A549 (cell line): ENCODE results near the gene COL8A2. TPM values are rescaled to one million over a fixed set of nuclear protein-coding genes. Genes with fewer than 3 reads are reported as not detected.

Source experiments
- ATAC-seq, 2 experiments: fragments of 200-7000 bp in 1 of 2; fragments of >200 bp in 1 of 2; cut with Nextera tagmentation in 1 of 2; cut with Tn5 transposase in 1 of 2; 3 replicates each; pipeline versions ENCODE4 v1.8.0 to v1.9.1; 2018 to 2020; ENCODE audit warnings: mild to moderate bottlenecking in 1 of 2, moderate library complexity in 1 of 2
- CTCF ChIA-PET: fragments of 300-600 bp; sonication (Branson Sonifier 250); formaldehyde crosslinking; extraction: SDS; loops from one replicate; lab custom pipeline; 2021; ENCODE audit warnings: antibody characterized with exemption, inconsistent platforms; lab: Yijun Ruan, JAX
- POLR2A ChIA-PET: fragments of 350-600 bp; formaldehyde crosslinking; extraction: SDS; loops from one replicate; lab custom pipeline; 2021; ENCODE audit warnings: antibody characterized with exemption, inconsistent platforms; lab: Yijun Ruan, JAX
- DNase-seq, 2 experiments: peaks; one replicate each; pipeline versions ENCODE4 v3.0.0 to v3.0.0-alpha.2; 2011 to 2016; ENCODE audit warnings: low read depth in 1 of 2, low spot score in 1 of 2
- FAIRE-seq: peaks from 2 replicates; lab custom pipeline; 2011; peaks lifted over from hg19 to GRCh38; lab: Jason Lieb, UNC
- H3K27ac ChIP-seq, 2 experiments: fragments of >200 bp; sonication (Bioruptor Twin); formaldehyde crosslinking; 3 replicates each; pipeline ENCODE4 v1.5.1; 2016 to 2017
- H3K4me1 ChIP-seq: fragments of >200 bp; sonication (Bioruptor Twin); formaldehyde crosslinking; 3 replicates; pipeline ENCODE4 v1.6.1; 2016
- H3K4me2 ChIP-seq: fragments of >200 bp; sonication (Bioruptor Twin); formaldehyde crosslinking; 3 replicates; pipeline ENCODE4 v1.6.1; 2016
- H3K4me3 ChIP-seq: fragments of >200 bp; sonication (Bioruptor Twin); formaldehyde crosslinking; 3 replicates; pipeline ENCODE4 v1.5.1; 2016
- H3K9me3 ChIP-seq: fragments of >200 bp; sonication (Bioruptor Twin); formaldehyde crosslinking; 3 replicates; pipeline ENCODE4 v1.6.1; 2016
- CBX8 ChIP-seq: fragments of 200-600 bp; sonication (generic); IDR thresholded peaks from 2 replicates; pipeline ENCODE4 v1.6.1; 2016
- EHMT2 ChIP-seq: fragments of 200-600 bp; sonication (generic); IDR thresholded peaks from 2 replicates; pipeline ENCODE4 v1.6.1; 2016; ENCODE audit warnings: antibody characterized with exemption, low read depth, mild to moderate bottlenecking, moderate library complexity
- ESRRA ChIP-seq: fragments of 150-350 bp; IDR thresholded peaks from 2 replicates; pipeline ENCODE4 v1.6.1; 2014; ENCODE audit warnings: mild to moderate bottlenecking, low read length, borderline replicate concordance
- FOSL2 ChIP-seq, 2 experiments: fragments of 450-650 bp in 1 of 2; fragments of >200 bp in 1 of 2; sonication (Bioruptor Twin) in 1 of 2; formaldehyde crosslinking; IDR thresholded peaks; 2 replicates each; pipeline versions ENCODE4 v1.5.0 to v1.6.1; 2016 to 2020; ENCODE audit warnings: mild to moderate bottlenecking in 1 of 2, moderate library complexity in 1 of 2
- FOXS1 ChIP-seq: fragments of 250-450 bp; sonication (Bioruptor Pico); IDR thresholded peaks from 2 replicates; pipeline ENCODE4 v1.5.0; 2020; ENCODE audit warnings: mild to moderate bottlenecking, moderate library complexity
- GATA3 ChIP-seq: IDR thresholded peaks from 2 replicates; pipeline ENCODE4 v1.6.1; 2012; ENCODE audit warnings: borderline replicate concordance
- HOXB13 ChIP-seq: fragments of 250-450 bp; sonication (Bioruptor Pico); IDR thresholded peaks from 2 replicates; pipeline ENCODE4 v1.5.0; 2020; ENCODE audit warnings: low read depth, mild to moderate bottlenecking, moderate library complexity
- JUNB ChIP-seq: fragments of >200 bp; sonication (Bioruptor Twin); formaldehyde crosslinking; IDR thresholded peaks from 2 replicates; pipeline ENCODE4 v1.6.1; 2016
- MAFK ChIP-seq: fragments of 450-650 bp; IDR thresholded peaks from 2 replicates; pipeline ENCODE4 v1.6.1; 2014; ENCODE audit not compliant: partially characterized antibody
- NFE2L2 ChIP-seq: fragments of 150-350 bp; conservative IDR thresholded peaks from 2 replicates; pipeline ENCODE4 v1.6.1; 2014; ENCODE audit warnings: low read length
- NPAS2 ChIP-seq: fragments of 250-450 bp; sonication (Bioruptor Pico); IDR thresholded peaks from 2 replicates; pipeline ENCODE4 v1.8.0; 2022; ENCODE audit warnings: mild to moderate bottlenecking, moderate library complexity, borderline replicate concordance
- POLR2AphosphoS2 ChIP-seq: conservative IDR thresholded peaks from 2 replicates; pipeline ENCODE4 v1.6.1; 2012; ENCODE audit warnings: low read length, improper control_type of control experiment, inconsistent platforms
- SREBF2 ChIP-seq: fragments of 450-650 bp; IDR thresholded peaks from 2 replicates; pipeline ENCODE4 v1.6.1; 2014; ENCODE audit warnings: mild to moderate bottlenecking, moderate library complexity
- ZSCAN20 ChIP-seq: fragments of 250-450 bp; sonication (Bioruptor Pico); IDR thresholded peaks from 2 replicates; pipeline ENCODE4 v1.8.0; 2022; ENCODE audit warnings: mild to moderate bottlenecking, moderate library complexity
- WGBS: methylation state at CpG from one replicate; pipeline ENCODE4 v1.1.6; 2017; ENCODE audit errors: missing lambda C conversion rate; 5-methylcytosine and 5-hydroxymethylcytosine counted together
- polyA plus RNA-seq, 4 experiments: library from polyadenylated mRNA; depleted of rRNA in 3 of 4; stranded (reverse); fragments of >200 nt; fragmentation: RNase III in 1 of 4; extraction: RNeasy Plus Mini Kit Qiagen cat#74134 plus additional on column Dnase treatment in 1 of 4; gene quantifications; 2 replicates in 3 of 4; 3 replicates in 1 of 4; pipeline ENCODE4 v1.2.3, GENCODE V29; 2011 to 2017
- TF ChIP-seq, protein P1 (sequence below): IDR thresholded peaks from 2 replicates; pipeline ENCODE4 v1.6.1; 2012
- TF ChIP-seq, protein P2 (sequence below): fragments of >200 bp; sonication (Bioruptor Twin); formaldehyde crosslinking; IDR thresholded peaks from 3 replicates; pipeline ENCODE4 v1.6.1; 2016
- TF ChIP-seq, protein P3 (sequence below): fragments of 150-350 bp; IDR thresholded peaks from 2 replicates; pipeline ENCODE4 v1.6.1; 2014; ENCODE audit warnings: low read depth, mild to moderate bottlenecking, low read length
- TF ChIP-seq, protein P4 (sequence below): fragments of 250-450 bp; sonication (Bioruptor Pico); IDR thresholded peaks from 2 replicates; pipeline ENCODE4 v1.5.0; 2021; ENCODE audit warnings: mild to moderate bottlenecking, moderate library complexity, borderline replicate concordance

The COL8A2 gene
- polyA plus RNA-seq, 2 of the 4 experiments (the other 2 are of a cell fraction), result 0.05 to 0.12 TPM

DNA sequence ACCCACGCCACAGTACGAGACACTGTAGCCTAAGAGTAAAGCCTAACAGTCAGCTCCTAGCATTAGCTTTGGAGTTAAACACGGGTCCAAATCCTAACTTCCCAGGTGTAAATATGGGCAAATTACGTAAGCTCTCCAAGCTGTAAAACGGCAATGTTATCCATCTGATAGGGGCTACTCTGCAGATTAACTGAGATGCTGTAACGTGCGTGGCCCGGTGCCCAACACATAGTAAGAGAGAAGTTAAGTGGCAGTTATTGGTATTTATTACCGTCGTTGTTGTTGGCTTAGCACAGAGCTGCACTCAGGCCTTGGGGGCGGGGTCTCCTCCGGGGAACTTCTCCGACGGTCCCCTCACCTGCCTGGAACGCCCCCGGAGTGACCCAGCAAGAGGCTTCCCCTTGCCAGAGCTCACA is 23.8 kb upstream of the COL8A2 start:
- ATAC-seq (peak; percentile 0 to 3; a peak in 3 of 6 replicates), DNase-seq (no peak), FAIRE-seq (no peak)
- Histone ChIP-seq H3K4me2 (peak overlapping the region; percentile 93), H3K9me3 (no peaks in the 10 kb centered on the region), H3K4me3 (peak overlapping the region; percentile 59), H3K27ac (peak overlapping the region; percentile 76 to 97), H3K4me1 (peaks cover 31% of the 10 kb centered on the region)
- 2% methylated on average over 15 of the region's 16 CpGs for WGBS
- ChIA-PET POLR2A (interaction anchor here (0.5 to 3.4 kb wide), 11 partner anchors 12 to 315 kb away, joined by 3 to 23 read pairs (median 5); partner anchors contain the start of genes LSM10, MRPS15 and THRAP3), CTCF (interaction anchor here (1.0 to 5.2 kb wide), 48 partner anchors 11 to 301 kb away, joined by 3 to 114 read pairs (median 6); partner anchors contain the start of genes EVA1B, OSCP1 and THRAP3)
- TF ChIP-seq ZSCAN20 (CRISPR knock-in tag), result no peak
- TF ChIP-seq POLR2AphosphoS2, result no peak
- TF ChIP-seq JUNB, result no peak
- TF ChIP-seq SREBF2, result no peak
- TF ChIP-seq, protein P1, sequence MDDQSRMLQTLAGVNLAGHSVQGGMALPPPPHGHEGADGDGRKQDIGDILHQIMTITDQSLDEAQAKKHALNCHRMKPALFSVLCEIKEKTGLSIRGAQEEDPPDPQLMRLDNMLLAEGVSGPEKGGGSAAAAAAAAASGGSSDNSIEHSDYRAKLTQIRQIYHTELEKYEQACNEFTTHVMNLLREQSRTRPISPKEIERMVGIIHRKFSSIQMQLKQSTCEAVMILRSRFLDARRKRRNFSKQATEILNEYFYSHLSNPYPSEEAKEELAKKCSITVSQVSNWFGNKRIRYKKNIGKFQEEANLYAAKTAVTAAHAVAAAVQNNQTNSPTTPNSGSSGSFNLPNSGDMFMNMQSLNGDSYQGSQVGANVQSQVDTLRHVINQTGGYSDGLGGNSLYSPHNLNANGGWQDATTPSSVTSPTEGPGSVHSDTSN, result no peak
- no peak for TF ChIP-seq FOSL2 (IDR thresholded peaks at IDR 0.05)
- TF ChIP-seq FOSL2 (CRISPR knock-in tag; IDR thresholded peaks at IDR 0.05), result no peak
- no peak for TF ChIP-seq CBX8
- no peak for TF ChIP-seq NPAS2 (CRISPR knock-in tag)
- TF ChIP-seq ESRRA, result no peak
- TF ChIP-seq NFE2L2, result no peak
- TF ChIP-seq, protein P2, sequence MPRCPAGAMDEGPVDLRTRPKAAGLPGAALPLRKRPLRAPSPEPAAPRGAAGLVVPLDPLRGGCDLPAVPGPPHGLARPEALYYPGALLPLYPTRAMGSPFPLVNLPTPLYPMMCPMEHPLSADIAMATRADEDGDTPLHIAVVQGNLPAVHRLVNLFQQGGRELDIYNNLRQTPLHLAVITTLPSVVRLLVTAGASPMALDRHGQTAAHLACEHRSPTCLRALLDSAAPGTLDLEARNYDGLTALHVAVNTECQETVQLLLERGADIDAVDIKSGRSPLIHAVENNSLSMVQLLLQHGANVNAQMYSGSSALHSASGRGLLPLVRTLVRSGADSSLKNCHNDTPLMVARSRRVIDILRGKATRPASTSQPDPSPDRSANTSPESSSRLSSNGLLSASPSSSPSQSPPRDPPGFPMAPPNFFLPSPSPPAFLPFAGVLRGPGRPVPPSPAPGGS, result no peak
- TF ChIP-seq HOXB13 (CRISPR knock-in tag), result no peak
- TF ChIP-seq GATA3, result no peak
- TF ChIP-seq, protein P3, sequence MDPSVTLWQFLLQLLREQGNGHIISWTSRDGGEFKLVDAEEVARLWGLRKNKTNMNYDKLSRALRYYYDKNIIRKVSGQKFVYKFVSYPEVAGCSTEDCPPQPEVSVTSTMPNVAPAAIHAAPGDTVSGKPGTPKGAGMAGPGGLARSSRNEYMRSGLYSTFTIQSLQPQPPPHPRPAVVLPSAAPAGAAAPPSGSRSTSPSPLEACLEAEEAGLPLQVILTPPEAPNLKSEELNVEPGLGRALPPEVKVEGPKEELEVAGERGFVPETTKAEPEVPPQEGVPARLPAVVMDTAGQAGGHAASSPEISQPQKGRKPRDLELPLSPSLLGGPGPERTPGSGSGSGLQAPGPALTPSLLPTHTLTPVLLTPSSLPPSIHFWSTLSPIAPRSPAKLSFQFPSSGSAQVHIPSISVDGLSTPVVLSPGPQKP, result no peak
- no peak for TF ChIP-seq MAFK

DNA sequence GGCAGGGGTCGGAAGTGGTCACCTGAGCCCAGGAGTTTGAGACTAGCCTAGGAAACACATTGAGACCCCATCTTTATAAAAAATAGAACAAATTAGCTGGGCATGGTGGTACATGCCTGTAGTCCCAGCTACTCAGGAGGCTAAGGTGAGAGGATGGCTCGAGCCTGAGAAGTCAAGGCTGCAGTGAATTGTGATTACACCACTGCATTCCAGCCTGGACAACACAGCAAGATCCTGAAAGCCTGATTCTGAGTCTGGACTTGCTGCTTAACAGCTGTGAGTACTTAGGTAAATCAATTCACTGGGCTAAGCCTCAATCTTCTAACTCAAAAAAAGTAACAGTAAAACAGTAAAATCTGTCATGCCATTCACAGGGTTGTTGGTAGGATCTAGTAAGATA is 19.4 kb upstream of the COL8A2 start:
- H3K4me2 ChIP-seq, result no peak overlapping the region
- no peak overlapping the region for H3K27ac ChIP-seq
- ChIA-PET POLR2A (interaction anchor here (0.7 kb wide), 1 partner anchor 204 kb away, joined by 4 read pairs; no protein-coding TSS in a partner anchor), CTCF (interaction anchor here (0.6 to 3.4 kb wide), 4 partner anchors 10 to 1477 kb away, joined by 3 to 20 read pairs (median 8); no protein-coding TSS in a partner anchor)
- no peak overlapping the region for H3K4me3 ChIP-seq
- ATAC-seq (no peak), DNase-seq (no peak), FAIRE-seq (no peak)
- H3K9me3 ChIP-seq, result no peaks in the 10 kb centered on the region
- WGBS, result 97% methylated on average over 2 of the region's 2 CpGs
- peaks cover 7% of the 10 kb centered on the region for H3K4me1 ChIP-seq
- no peak for TF ChIP-seq FOXS1
- TF ChIP-seq, protein P1, result no peak
- TF ChIP-seq, protein P2, result no peak
- TF ChIP-seq EHMT2, result no peak
- TF ChIP-seq, protein P4, sequence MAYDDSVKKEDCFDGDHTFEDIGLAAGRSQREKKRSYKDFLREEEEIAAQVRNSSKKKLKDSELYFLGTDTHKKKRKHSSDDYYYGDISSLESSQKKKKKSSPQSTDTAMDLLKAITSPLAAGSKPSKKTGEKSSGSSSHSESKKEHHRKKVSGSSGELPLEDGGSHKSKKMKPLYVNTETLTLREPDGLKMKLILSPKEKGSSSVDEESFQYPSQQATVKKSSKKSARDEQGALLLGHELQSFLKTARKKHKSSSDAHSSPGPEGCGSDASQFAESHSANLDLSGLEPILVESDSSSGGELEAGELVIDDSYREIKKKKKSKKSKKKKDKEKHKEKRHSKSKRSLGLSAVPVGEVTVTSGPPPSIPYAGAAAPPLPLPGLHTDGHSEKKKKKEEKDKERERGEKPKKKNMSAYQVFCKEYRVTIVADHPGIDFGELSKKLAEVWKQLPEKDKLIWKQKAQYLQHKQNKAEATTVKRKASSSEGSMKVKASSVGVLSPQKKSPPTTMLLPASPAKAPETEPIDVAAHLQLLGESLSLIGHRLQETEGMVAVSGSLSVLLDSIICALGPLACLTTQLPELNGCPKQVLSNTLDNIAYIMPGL, result no peak
